Activated T-helper 2 cell treated with anti-CD3 and anti-CD28 coated beads, Interferon-gamma antibody, Interleukin-2, Interleukin-4, amounts not matched to agents 10 μg/mL and 5 μg/mL and 100 μg/mL, durations not matched to agents 14 hours and 24 hours and 36 hours (primary cell): ENCODE results near the gene SAMD4B. TPM values are rescaled to one million over a fixed set of nuclear protein-coding genes. Genes with fewer than 3 reads are reported as not detected.
"Not testable (repeated sequence)": the region's sequence is repeated elsewhere in the genome, so short reads cannot be mapped to it uniquely, and the experiment has no call there.

ENCODE experiments used
- DNase-seq: peaks from one replicate; pipeline ENCODE4 v3.0.0; 2021; ENCODE audit warnings: low spot score
- H3K27ac Mint-ChIP-seq: one replicate; pipeline ENCODE4 v1.8.0; 2021; ENCODE audit warnings: mixed read lengths
- H3K27me3 Mint-ChIP-seq: one replicate; pipeline ENCODE4 v1.8.0; 2021; ENCODE audit warnings: low read depth, mixed read lengths
- H3K36me3 Mint-ChIP-seq: one replicate; pipeline ENCODE4 v1.8.0; 2021; ENCODE audit warnings: low read depth, mixed read lengths
- H3K4me1 Mint-ChIP-seq: one replicate; pipeline ENCODE4 v1.8.0; 2021; ENCODE audit warnings: low read depth, mixed read lengths
- H3K4me3 Mint-ChIP-seq: one replicate; pipeline ENCODE4 v1.8.0; 2021; ENCODE audit warnings: low read depth, mild to moderate bottlenecking, moderate library complexity, mixed read lengths
- H3K9me3 Mint-ChIP-seq: one replicate; pipeline ENCODE4 v1.8.0; 2021; ENCODE audit warnings: mixed read lengths
- intact Hi-C: fragments of 100-400 bp; cut with micrococcal nuclease; formaldehyde crosslinking; loops from one replicate; pipeline ENCODE4 v1.15.1; 2023
- total RNA-seq: library from RNA; stranded (reverse); gene quantifications from 2 replicates; pipeline ENCODE4 v1.2.3, GENCODE V29; 2022

Gene SAMD4B
- total RNA-seq, 1 donor from 2014 or later = 64.0 TPM

- Mint-ChIP-seq H3K27me3 (peaks cover 6% of the 10 kb centered on the region), H3K4me3 (no peak overlapping the region), H3K27ac (no peak overlapping the region), H3K4me1 (peaks cover 3% of the 10 kb centered on the region), H3K9me3 (no peaks in the 10 kb centered on the region), H3K36me3 (peaks cover 10% of the 10 kb centered on the region)
- intact Hi-C loops = no loop called here
- no peak for DNase-seq
Observed at GRCh38 chr19:39304701-39305571, 37.3 kb upstream of the SAMD4B start.

- Mint-ChIP-seq H3K27ac (no peak overlapping the region), H3K36me3 (peaks cover 14% of the 10 kb centered on the region), H3K4me3 (no peak overlapping the region), H3K9me3 (no peaks in the 10 kb centered on the region), H3K27me3 (peaks cover 5% of the 10 kb centered on the region), H3K4me1 (no peaks in the 10 kb centered on the region)
- DNase-seq = no peak
- intact Hi-C loops = no loop called here
Observed at GRCh38 chr19:39306075-39306474, 36.1 kb upstream of the SAMD4B start.

DNA sequence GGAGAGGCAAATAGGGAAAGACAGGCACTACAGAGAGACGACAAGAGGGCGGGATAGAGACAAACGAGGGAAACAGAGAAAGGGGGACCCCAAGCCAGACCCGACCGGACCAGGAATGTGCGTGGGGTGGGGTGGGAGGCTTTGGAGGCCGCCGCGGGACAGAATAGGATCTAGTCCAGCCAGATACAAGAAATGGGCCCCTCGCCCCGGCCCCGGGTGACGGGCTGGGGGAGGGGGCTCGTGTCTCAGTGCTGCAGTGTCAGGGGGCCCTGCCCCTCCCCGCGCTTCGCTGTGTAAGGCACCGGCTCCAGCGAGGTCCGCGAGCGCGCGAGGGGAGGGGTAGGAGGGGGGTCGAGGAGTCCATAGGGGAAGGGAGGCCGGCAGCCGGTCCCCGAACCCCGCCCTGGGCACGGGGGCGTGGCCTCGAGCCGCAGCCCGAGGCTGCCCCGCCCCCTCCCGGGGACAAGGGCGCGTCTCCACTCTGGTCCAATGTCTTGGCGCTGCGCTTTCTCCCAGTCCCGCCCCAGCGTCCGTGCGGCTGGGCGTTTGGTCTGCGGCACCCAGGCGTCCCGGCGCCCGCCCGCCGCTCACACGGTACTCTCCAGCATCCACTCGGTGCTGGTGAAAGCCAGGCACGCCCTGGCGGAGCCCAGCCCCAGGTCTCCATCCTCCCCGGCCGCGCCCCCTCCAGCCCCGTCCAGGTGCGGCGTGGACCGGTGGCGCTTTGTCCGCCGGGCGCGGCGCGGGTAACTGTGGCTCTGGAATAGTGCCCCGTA lies 35.0 kb upstream of the SAMD4B start:
- Mint-ChIP-seq H3K9me3 (no peaks in the 10 kb centered on the region), H3K4me1 (no peaks in the 10 kb centered on the region), H3K27ac (no peak overlapping the region), H3K36me3 (peaks cover 26% of the 10 kb centered on the region), H3K27me3 (peaks cover 5% of the 10 kb centered on the region), H3K4me3 (no peak overlapping the region)
- intact Hi-C loops = no loop called here
- no peak for DNase-seq

GRCh38 chr19:39307822-39308530 lies 34.2 kb upstream of the SAMD4B start:
- intact Hi-C loops = no loop called here
- Mint-ChIP-seq H3K27ac (no peak overlapping the region), H3K4me3 (no peak overlapping the region), H3K27me3 (peaks cover 5% of the 10 kb centered on the region), H3K9me3 (no peaks in the 10 kb centered on the region), H3K4me1 (no peaks in the 10 kb centered on the region), H3K36me3 (peaks cover 30% of the 10 kb centered on the region)
- no peak for DNase-seq

DNA sequence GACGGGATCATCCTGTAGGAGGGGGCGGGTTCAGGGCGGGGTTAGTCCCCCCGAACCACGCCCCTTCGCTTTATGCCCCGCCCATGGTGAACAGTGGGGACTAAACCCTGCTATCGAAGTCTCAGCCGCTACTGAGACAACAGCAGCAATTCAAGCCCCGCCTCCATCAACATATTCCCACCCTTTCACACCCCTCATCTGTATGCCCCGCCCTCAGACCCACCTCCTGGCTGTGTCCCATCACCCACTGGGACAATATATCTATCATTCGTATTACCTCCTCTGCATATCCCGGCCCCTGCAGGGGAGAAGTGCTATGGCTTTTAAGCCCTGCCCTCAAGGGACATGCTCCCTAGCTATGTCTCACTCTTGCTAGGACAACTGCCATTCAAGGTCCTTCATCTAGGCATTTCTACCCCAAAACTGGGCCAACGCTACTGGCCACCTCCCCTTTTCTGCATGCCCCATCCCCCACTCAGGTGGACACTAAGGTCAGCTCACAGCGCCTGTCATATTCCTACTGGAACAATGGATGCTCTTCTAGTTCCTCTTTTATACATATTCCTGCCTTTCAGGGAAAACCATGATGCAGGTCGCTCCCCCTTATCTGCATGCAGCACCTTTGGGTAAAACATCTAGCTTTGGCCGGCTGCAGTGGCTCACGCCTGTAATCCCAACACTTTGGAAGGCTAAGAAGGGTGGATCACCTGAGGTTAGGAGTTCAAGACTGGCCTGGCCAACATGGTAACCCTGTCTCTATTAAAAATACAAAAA lies 33.5 kb upstream of the SAMD4B start:
- intact Hi-C loops = no loop called here
- Mint-ChIP-seq H3K9me3 (no peaks in the 10 kb centered on the region), H3K4me3 (no peak overlapping the region), H3K4me1 (no peaks in the 10 kb centered on the region), H3K36me3 (peaks cover 35% of the 10 kb centered on the region), H3K27me3 (peaks cover 5% of the 10 kb centered on the region), H3K27ac (no peak overlapping the region)
- DNase-seq = no peak

- H3K27me3 Mint-ChIP-seq, DNase-seq, H3K4me3 Mint-ChIP-seq, H3K4me1 Mint-ChIP-seq, H3K27ac Mint-ChIP-seq, intact Hi-C loops, H3K9me3 Mint-ChIP-seq: not testable (repeated sequence)
- H3K36me3 Mint-ChIP-seq = peaks cover 36% of the 10 kb centered on the region
Observed at GRCh38 chr19:39309305-39309670, 32.9 kb upstream of the SAMD4B start.

- Mint-ChIP-seq H3K27me3 (peaks cover 1% of the 10 kb centered on the region), H3K27ac (no peak overlapping the region), H3K4me3 (no peak overlapping the region), H3K4me1 (no peaks in the 10 kb centered on the region), H3K9me3 (no peaks in the 10 kb centered on the region), H3K36me3 (peaks cover 36% of the 10 kb centered on the region)
- intact Hi-C loops = no loop called here
- no peak for DNase-seq
Observed at GRCh38 chr19:39310558-39311311, 31.5 kb upstream of the SAMD4B start.

- H3K27ac Mint-ChIP-seq = no peak overlapping the region
- H3K9me3 Mint-ChIP-seq = no peaks in the 10 kb centered on the region
- intact Hi-C loops = no loop called here
- peaks cover 40% of the 10 kb centered on the region for H3K36me3 Mint-ChIP-seq
- no peak for DNase-seq
- H3K27me3 Mint-ChIP-seq = no peaks in the 10 kb centered on the region
- peaks cover 1% of the 10 kb centered on the region for H3K4me1 Mint-ChIP-seq
- no peak overlapping the region for H3K4me3 Mint-ChIP-seq
Observed at GRCh38 chr19:39314016-39314728, 28.0 kb upstream of the SAMD4B start.

GRCh38 chr19:39315933-39316332 lies 26.3 kb upstream of the SAMD4B start:
- H3K4me3 Mint-ChIP-seq = no peak overlapping the region
- no peak overlapping the region for H3K27ac Mint-ChIP-seq
- intact Hi-C loops = no loop called here
- H3K9me3 Mint-ChIP-seq = no peaks in the 10 kb centered on the region
- peaks cover 40% of the 10 kb centered on the region for H3K36me3 Mint-ChIP-seq
- peaks cover 5% of the 10 kb centered on the region for H3K4me1 Mint-ChIP-seq
- peaks cover 3% of the 10 kb centered on the region for H3K27me3 Mint-ChIP-seq
- no peak for DNase-seq

DNA sequence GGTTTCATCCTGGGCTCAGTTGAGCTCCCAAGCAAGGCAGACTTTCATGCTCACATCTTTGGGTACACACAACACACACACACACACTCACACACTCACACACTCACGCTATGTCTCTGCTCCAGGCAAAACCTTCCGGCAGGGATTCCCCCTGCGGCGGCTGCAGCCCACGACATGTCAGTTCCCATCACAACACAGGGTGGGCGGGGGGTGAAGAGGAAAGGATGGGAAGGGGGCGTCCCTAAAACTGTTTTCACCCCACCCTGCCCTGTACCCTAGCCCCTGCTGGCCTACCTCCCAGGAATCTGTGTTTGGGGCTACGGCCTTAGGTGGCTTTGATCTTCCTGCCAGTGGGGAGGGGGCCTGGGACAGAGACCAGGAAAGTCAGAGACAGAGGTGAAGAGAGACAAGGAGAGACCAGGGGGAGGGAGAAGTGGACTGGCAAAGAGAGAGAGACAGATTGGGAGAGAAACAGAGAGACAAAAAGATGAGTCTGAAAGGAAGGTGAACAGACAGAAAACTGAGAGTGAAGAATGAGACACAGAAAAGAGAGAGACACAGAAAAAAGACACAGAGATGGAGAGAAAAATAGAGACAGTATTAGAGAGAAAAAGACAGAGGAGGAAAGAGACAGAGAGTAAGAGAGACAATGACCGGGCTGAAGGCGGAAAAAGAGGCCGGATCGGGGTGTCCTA lies 25.4 kb upstream of the SAMD4B start:
- DNase-seq = no peak
- no peaks in the 10 kb centered on the region for H3K9me3 Mint-ChIP-seq
- peaks cover 3% of the 10 kb centered on the region for H3K27me3 Mint-ChIP-seq
- no peak overlapping the region for H3K27ac Mint-ChIP-seq
- H3K36me3 Mint-ChIP-seq = peaks cover 33% of the 10 kb centered on the region
- intact Hi-C loops = no loop called here
- H3K4me1 Mint-ChIP-seq = peaks cover 8% of the 10 kb centered on the region
- H3K4me3 Mint-ChIP-seq = no peak overlapping the region

- no peak overlapping the region for H3K4me3 Mint-ChIP-seq
- peaks cover 27% of the 10 kb centered on the region for H3K36me3 Mint-ChIP-seq
- intact Hi-C loops = no loop called here
- no peaks in the 10 kb centered on the region for H3K9me3 Mint-ChIP-seq
- no peak overlapping the region for H3K27ac Mint-ChIP-seq
- DNase-seq = no peak
- H3K4me1 Mint-ChIP-seq = peaks cover 8% of the 10 kb centered on the region
- H3K27me3 Mint-ChIP-seq = peaks cover 3% of the 10 kb centered on the region
Observed at GRCh38 chr19:39317476-39317875, 24.7 kb upstream of the SAMD4B start.
